ENCODE data around the gene B9D1. TPM values are rescaled to one million over a fixed set of nuclear protein-coding genes. Genes with fewer than 3 reads are reported as not detected.

B9D1 gene
- total RNA-seq, 1 donor from 2014 or later = 26.2 TPM

GRCh38 chr17:19387921-19388521, 25.5 kb upstream of the B9D1 start:
- Mint-ChIP-seq H3K36me3 (peaks cover 10% of the 10 kb centered on the region), H3K27me3 (ENCODE audit: low read depth) (no peaks in the 10 kb centered on the region), H3K4me1 (peaks cover 81% of the 10 kb centered on the region), H3K9me3 (no peaks in the 10 kb centered on the region), H3K4me3 (peak overlapping the region; percentile 16), H3K27ac (peak overlapping the region; percentile 93)
- DNase-seq (ENCODE audit: low spot score in 2 of 2, unreplicated experiment in 2 of 2) = no peak
- TF ChIP-seq CTCF (IDR thresholded peaks at IDR 0.05; ENCODE audit: unreplicated experiment) = no peak

- no peak for TF ChIP-seq CTCF (IDR thresholded peaks at IDR 0.05; ENCODE audit: unreplicated experiment)
- no peaks in the 10 kb centered on the region for H3K27me3 Mint-ChIP-seq (ENCODE audit: low read depth)
- DNase-seq (ENCODE audit: low spot score in 2 of 2, unreplicated experiment in 2 of 2) = peak; percentile 75 to 80
- peaks cover 74% of the 10 kb centered on the region for H3K4me1 Mint-ChIP-seq
- H3K36me3 Mint-ChIP-seq = peaks cover 10% of the 10 kb centered on the region
- H3K9me3 Mint-ChIP-seq = no peaks in the 10 kb centered on the region
- peak within 1 kb of the TSS; percentile 75 for H3K4me3 Mint-ChIP-seq
- peak within 1 kb of the TSS; percentile 93 for H3K27ac Mint-ChIP-seq
These were observed 24.7 kb upstream of the B9D1 start, which contains the start of gene MFAP4 for GRCh38 chr17:19386974-19387920. Gene MFAP4, minus strand, starts transcription at chr17:19387190. Its CDS starts 35 bp downstream, at chr17:19387155.

GRCh38 chr17:19386051-19386929, 23.8 kb upstream of the B9D1 start:
- H3K27me3 Mint-ChIP-seq (ENCODE audit: low read depth) = no peaks in the 10 kb centered on the region
- peaks cover 66% of the 10 kb centered on the region for H3K4me1 Mint-ChIP-seq
- DNase-seq (ENCODE audit: low spot score in 2 of 2, unreplicated experiment in 2 of 2) = no peak
- TF ChIP-seq CTCF (IDR thresholded peaks at IDR 0.05; ENCODE audit: unreplicated experiment) = no peak
- H3K4me3 Mint-ChIP-seq = peak overlapping the region; percentile 75
- H3K36me3 Mint-ChIP-seq = peaks cover 10% of the 10 kb centered on the region
- no peaks in the 10 kb centered on the region for H3K9me3 Mint-ChIP-seq
- peak overlapping the region; percentile 93 for H3K27ac Mint-ChIP-seq

GRCh38 chr17:19385521-19385983, 23.0 kb upstream of the B9D1 start:
- no peaks in the 10 kb centered on the region for H3K27me3 Mint-ChIP-seq (ENCODE audit: low read depth)
- no peak for DNase-seq (ENCODE audit: low spot score in 2 of 2, unreplicated experiment in 2 of 2)
- H3K36me3 Mint-ChIP-seq = peaks cover 16% of the 10 kb centered on the region
- peak overlapping the region; percentile 75 for H3K4me3 Mint-ChIP-seq
- no peak for TF ChIP-seq CTCF (IDR thresholded peaks at IDR 0.05; ENCODE audit: unreplicated experiment)
- H3K9me3 Mint-ChIP-seq = no peaks in the 10 kb centered on the region
- peaks cover 62% of the 10 kb centered on the region for H3K4me1 Mint-ChIP-seq
- no peak overlapping the region for H3K27ac Mint-ChIP-seq

GRCh38 chr17:19384723-19385391, 22.3 kb upstream of the B9D1 start:
- H3K4me3 Mint-ChIP-seq = peak overlapping the region; percentile 75
- H3K27ac Mint-ChIP-seq = peak overlapping the region; percentile 68
- no peaks in the 10 kb centered on the region for H3K27me3 Mint-ChIP-seq (ENCODE audit: low read depth)
- peaks cover 59% of the 10 kb centered on the region for H3K4me1 Mint-ChIP-seq
- H3K36me3 Mint-ChIP-seq = peaks cover 18% of the 10 kb centered on the region
- no peak for TF ChIP-seq CTCF (IDR thresholded peaks at IDR 0.05; ENCODE audit: unreplicated experiment)
- no peaks in the 10 kb centered on the region for H3K9me3 Mint-ChIP-seq
- DNase-seq (ENCODE audit: low spot score in 2 of 2, unreplicated experiment in 2 of 2) = no peak
